AG09319 (cell line): Measurements from ENCODE around the gene FAM43A.

Experiments used
- DNase-seq: peaks from one replicate; pipeline ENCODE4 v3.0.0-alpha.2; 2010; ENCODE audit warnings: low read depth; ENCODE audit errors: extremely low read depth
- CTCF ChIP-seq: IDR thresholded peaks from 2 replicates; pipeline ENCODE4 v1.5.1; 2011; ENCODE audit warnings: low read depth, mild to moderate bottlenecking, inconsistent platforms, low read length, moderate library complexity

Gene FAM43A

GRCh38 chr3:194685718-194686413, at the start of gene FAM43A:
Gene FAM43A, plus strand, starts transcription at chr3:194685883. Its CDS starts 944 bp downstream, at chr3:194686827.
- DNase-seq = peak; percentile 93
- peak; percentile 19 for TF ChIP-seq CTCF

GRCh38 chr3:194637066-194637465, 48.6 kb upstream of the FAM43A start:
- TF ChIP-seq CTCF = no peak
- no peak for DNase-seq

- TF ChIP-seq CTCF = no peak
- DNase-seq = no peak
Observed at GRCh38 chr3:194637541-194638400, 47.9 kb upstream of the FAM43A start.

GRCh38 chr3:194638991-194639605, 46.6 kb upstream of the FAM43A start:
- TF ChIP-seq CTCF = no peak

GRCh38 chr3:194640829-194641228, 44.9 kb upstream of the FAM43A start:
- TF ChIP-seq CTCF = peak; percentile 13

More at GRCh38 chr3:194638991-194639605, 46.6 kb upstream of the FAM43A start:
- no peak for DNase-seq

GRCh38 chr3:194642769-194643168, 42.9 kb upstream of the FAM43A start:
- DNase-seq = no peak
- TF ChIP-seq CTCF = no peak

More at GRCh38 chr3:194640829-194641228, 44.9 kb upstream of the FAM43A start:
- DNase-seq = no peak
